HepG2 (cell line): ENCODE data around the gene HSPA1L. TPM values are rescaled to one million over a fixed set of nuclear protein-coding genes. Genes with fewer than 3 reads are reported as not detected.

Source experiments
- AGO2 ChIP-seq: fragments of 200-400 bp; formaldehyde crosslinking; optimal IDR thresholded peaks from 2 replicates; pipeline ENCODE3; 2017; ENCODE audit warnings: mild to moderate bottlenecking, low read depth, low read length, moderate library complexity
- ELF3 ChIP-seq: IDR thresholded peaks from 2 replicates; pipeline ENCODE4 v1.6.1; 2016; ENCODE audit warnings: missing genetic modification reagents, missing compliant biosample characterization
- FOXJ3 ChIP-seq: sonication (generic); formaldehyde crosslinking; IDR thresholded peaks from 2 replicates; pipeline ENCODE4 v1.4.0; 2020; ENCODE audit warnings: missing genetic modification reagents, mild to moderate bottlenecking, borderline replicate concordance
- ISL2 ChIP-seq: sonication (generic); formaldehyde crosslinking; IDR thresholded peaks from 2 replicates; pipeline ENCODE4 v1.5.0; 2020; ENCODE audit warnings: missing genetic modification reagents
- RFXANK ChIP-seq: IDR thresholded peaks from 2 replicates; pipeline ENCODE4 v1.6.1; 2016
- ZBTB49 ChIP-seq: sonication (generic); formaldehyde crosslinking; IDR thresholded peaks from 2 replicates; pipeline ENCODE4 v1.4.0; 2020; ENCODE audit warnings: missing genetic modification reagents, borderline replicate concordance
- ZFP90 ChIP-seq: sonication (generic); formaldehyde crosslinking; IDR thresholded peaks from 2 replicates; pipeline ENCODE4 v1.8.0; 2022; ENCODE audit warnings: missing genetic modification reagents, mild to moderate bottlenecking, inconsistent platforms, borderline replicate concordance
- ZGPAT ChIP-seq: IDR thresholded peaks from 2 replicates; pipeline ENCODE4 v1.6.1; 2016; ENCODE audit warnings: mild to moderate bottlenecking
- ZNF12 ChIP-seq: sonication (generic); formaldehyde crosslinking; IDR thresholded peaks from 2 replicates; pipeline ENCODE4 v1.5.0; 2020; ENCODE audit warnings: missing genetic modification reagents
- ZNF18 ChIP-seq: sonication (generic); formaldehyde crosslinking; IDR thresholded peaks from 2 replicates; pipeline ENCODE4 v1.8.0; 2022; ENCODE audit warnings: mild to moderate bottlenecking, missing genetic modification reagents; ENCODE audit not compliant: insufficient replicate concordance
- ZNF383 ChIP-seq: sonication (generic); formaldehyde crosslinking; IDR thresholded peaks from 2 replicates; pipeline ENCODE4 v1.4.0; 2020; ENCODE audit warnings: missing genetic modification reagents, mild to moderate bottlenecking, borderline replicate concordance
- ZNF446 ChIP-seq: sonication (generic); formaldehyde crosslinking; IDR thresholded peaks from 2 replicates; pipeline ENCODE4 v1.5.0; 2020; ENCODE audit warnings: mild to moderate bottlenecking, missing genetic modification reagents
- ZNF576 ChIP-seq: sonication (generic); formaldehyde crosslinking; IDR thresholded peaks from 2 replicates; pipeline ENCODE4 v1.4.0; 2020; ENCODE audit warnings: mild to moderate bottlenecking, missing genetic modification reagents
- polyA plus RNA-seq, 8 experiments: library from polyadenylated mRNA; depleted of rRNA in 3 of 8; stranded (reverse) in 7 of 8; unstranded in 1 of 8; fragments of >200 nt; fragmentation: Illumina TruSeq in 4 of 8; extraction: Trizol in 4 of 8; gene quantifications; 2 replicates each; pipeline versions ENCODE4 v1.2.1 to v1.2.3, GENCODE V29; 2011 to 2016; ENCODE audit warnings: low read depth in 4 of 8, missing spikeins in 1 of 8, mixed read lengths in 1 of 8; ENCODE audit not compliant: insufficient read depth in 1 of 8
- total RNA-seq, 5 experiments: library from RNA; depleted of rRNA; stranded (reverse); fragments of >200 nt; fragmentation: Illumina TruSeq; extraction: Trizol; gene quantifications; 2 replicates each; pipeline ENCODE4 v1.2.3, GENCODE V29; 2016; ENCODE audit warnings: low read depth in 1 of 5
- TF ChIP-seq, protein P1 (sequence below): sonication (generic); IDR thresholded peaks from 2 replicates; pipeline ENCODE4 v1.6.1; 2016; ENCODE audit warnings: low read depth, borderline replicate concordance
- TF ChIP-seq, protein P2 (sequence below): sonication (generic); formaldehyde crosslinking; IDR thresholded peaks from 2 replicates; pipeline ENCODE4 v1.4.0; 2020; ENCODE audit warnings: missing genetic modification reagents, borderline replicate concordance
- TF ChIP-seq, protein P3 (sequence below): sonication (generic); formaldehyde crosslinking; conservative IDR thresholded peaks from 2 replicates; pipeline ENCODE4 v1.8.1; 2023; ENCODE audit warnings: missing genetic modification reagents

Gene HSPA1L
- total and polyA plus RNA-seq, 2 of the 13 experiments (the other 11 are each of a cell fraction or from before 2014, with no cell fraction given): 0.55 to 1.0 TPM

DNA sequence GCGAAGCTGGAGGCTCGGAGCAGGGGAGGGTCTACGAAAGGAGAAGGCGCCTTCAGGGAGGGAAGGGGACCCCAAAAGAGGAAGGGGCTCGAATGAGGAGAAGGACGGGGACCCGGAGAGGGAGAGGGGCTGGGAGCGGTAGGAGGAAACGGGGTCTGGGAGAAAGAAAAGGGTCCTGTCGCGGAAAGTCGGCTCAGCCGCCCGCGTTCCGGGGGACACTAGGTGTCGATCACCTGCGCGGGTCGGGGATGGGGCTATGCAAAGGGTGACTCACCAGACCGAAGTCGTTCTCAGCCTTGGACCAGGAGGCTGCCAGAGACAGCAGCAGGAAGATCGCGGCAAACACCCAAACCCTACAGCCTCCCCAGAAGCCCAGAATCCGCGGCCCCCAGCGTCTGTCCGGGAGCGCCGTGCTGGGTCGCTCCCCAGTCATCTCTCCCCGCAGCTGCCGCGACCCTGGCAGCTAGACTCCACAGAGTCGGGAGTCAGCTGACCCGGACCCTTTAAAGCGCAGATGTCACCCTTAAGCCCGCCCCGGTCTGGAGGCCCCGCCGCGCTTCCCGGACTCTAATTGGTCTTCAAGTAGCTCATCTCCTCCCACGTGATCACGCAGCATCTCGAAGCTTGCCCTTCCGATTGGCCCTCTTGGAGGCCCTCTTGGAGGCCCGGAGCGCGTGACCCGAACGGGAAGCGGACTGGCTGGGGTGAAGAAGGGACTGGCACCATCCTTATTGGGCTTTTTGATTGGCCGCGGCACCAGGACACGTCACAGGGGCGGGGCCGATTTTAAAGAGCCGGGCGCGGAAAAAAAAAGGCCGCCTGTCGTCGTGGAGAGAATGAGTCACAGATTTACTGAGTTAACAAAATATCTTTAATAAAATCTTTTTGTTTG is 47.5 kb upstream of the HSPA1L start, which contains the start of gene NEU1 (continued):
- TF ChIP-seq ZNF18 (CRISPR knock-in tag) (peak; percentile 93), ZNF383 (CRISPR knock-in tag) (0 out of 2 replicates have a peak, but pooled peaks have one; percentile 2), ZNF12 (peak; percentile 74), FOXJ3 (CRISPR knock-in tag) (peak; percentile 41; the same call in 1 of the 2 replicates), ZBTB49 (CRISPR knock-in tag) (peak; percentile 96; the same call in 1 of the 2 replicates), ZNF446 (no peak), AGO2 (peak; percentile 96), ZGPAT (CRISPR knock-in tag) (peak; percentile 92), ISL2 (CRISPR knock-in tag) (peak; percentile 72; the same call in 1 of the 2 replicates), ZFP90 (0 out of 2 replicates have a peak, but pooled peaks have one; percentile 33), RFXANK (CRISPR knock-in tag) (peak; percentile 87; the same call in 1 of the 2 replicates), ELF3 (CRISPR knock-in tag) (peak; percentile 54; the same call in 1 of the 2 replicates), ZNF576 (CRISPR knock-in tag) (no peak)
- TF ChIP-seq, protein P1, sequence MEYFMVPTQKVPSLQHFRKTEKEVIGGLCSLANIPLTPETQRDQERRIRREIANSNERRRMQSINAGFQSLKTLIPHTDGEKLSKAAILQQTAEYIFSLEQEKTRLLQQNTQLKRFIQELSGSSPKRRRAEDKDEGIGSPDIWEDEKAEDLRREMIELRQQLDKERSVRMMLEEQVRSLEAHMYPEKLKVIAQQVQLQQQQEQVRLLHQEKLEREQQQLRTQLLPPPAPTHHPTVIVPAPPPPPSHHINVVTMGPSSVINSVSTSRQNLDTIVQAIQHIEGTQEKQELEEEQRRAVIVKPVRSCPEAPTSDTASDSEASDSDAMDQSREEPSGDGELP: peak; percentile 99
- TF ChIP-seq, protein P2, sequence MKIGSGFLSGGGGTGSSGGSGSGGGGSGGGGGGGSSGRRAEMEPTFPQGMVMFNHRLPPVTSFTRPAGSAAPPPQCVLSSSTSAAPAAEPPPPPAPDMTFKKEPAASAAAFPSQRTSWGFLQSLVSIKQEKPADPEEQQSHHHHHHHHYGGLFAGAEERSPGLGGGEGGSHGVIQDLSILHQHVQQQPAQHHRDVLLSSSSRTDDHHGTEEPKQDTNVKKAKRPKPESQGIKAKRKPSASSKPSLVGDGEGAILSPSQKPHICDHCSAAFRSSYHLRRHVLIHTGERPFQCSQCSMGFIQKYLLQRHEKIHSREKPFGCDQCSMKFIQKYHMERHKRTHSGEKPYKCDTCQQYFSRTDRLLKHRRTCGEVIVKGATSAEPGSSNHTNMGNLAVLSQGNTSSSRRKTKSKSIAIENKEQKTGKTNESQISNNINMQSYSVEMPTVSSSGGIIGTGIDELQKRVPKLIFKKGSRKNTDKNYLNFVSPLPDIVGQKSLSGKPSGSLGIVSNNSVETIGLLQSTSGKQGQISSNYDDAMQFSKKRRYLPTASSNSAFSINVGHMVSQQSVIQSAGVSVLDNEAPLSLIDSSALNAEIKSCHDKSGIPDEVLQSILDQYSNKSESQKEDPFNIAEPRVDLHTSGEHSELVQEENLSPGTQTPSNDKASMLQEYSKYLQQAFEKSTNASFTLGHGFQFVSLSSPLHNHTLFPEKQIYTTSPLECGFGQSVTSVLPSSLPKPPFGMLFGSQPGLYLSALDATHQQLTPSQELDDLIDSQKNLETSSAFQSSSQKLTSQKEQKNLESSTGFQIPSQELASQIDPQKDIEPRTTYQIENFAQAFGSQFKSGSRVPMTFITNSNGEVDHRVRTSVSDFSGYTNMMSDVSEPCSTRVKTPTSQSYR (CRISPR knock-in tag): peak; percentile 61; the same call in 1 of the 2 replicates
- TF ChIP-seq, protein P3, sequence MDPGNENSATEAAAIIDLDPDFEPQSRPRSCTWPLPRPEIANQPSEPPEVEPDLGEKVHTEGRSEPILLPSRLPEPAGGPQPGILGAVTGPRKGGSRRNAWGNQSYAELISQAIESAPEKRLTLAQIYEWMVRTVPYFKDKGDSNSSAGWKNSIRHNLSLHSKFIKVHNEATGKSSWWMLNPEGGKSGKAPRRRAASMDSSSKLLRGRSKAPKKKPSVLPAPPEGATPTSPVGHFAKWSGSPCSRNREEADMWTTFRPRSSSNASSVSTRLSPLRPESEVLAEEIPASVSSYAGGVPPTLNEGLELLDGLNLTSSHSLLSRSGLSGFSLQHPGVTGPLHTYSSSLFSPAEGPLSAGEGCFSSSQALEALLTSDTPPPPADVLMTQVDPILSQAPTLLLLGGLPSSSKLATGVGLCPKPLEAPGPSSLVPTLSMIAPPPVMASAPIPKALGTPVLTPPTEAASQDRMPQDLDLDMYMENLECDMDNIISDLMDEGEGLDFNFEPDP: no peak
